K562 (cell line): Measurements from ENCODE around the gene EXTL1. TPM values are rescaled to one million over a fixed set of nuclear protein-coding genes. Genes with fewer than 3 reads are reported as not detected.

Source experiments
- ARNT ChIP-seq, 2 experiments: fragments of 450-650 bp; IDR thresholded peaks; 2 replicates each; pipeline ENCODE4 v1.6.1; 2016; ENCODE audit warnings: mild to moderate bottlenecking in 1 of 2
- CBFA2T2 ChIP-seq: fragments of 450-650 bp; conservative IDR thresholded peaks from 2 replicates; pipeline ENCODE4 v1.6.1; 2017; ENCODE audit warnings: mild to moderate bottlenecking
- ESRRA ChIP-seq: fragments of 450-650 bp; IDR thresholded peaks from 2 replicates; pipeline ENCODE4 v1.6.1; 2014; ENCODE audit warnings: low read depth, mild to moderate bottlenecking, moderate library complexity, borderline replicate concordance
- FIP1L1 ChIP-seq: fragments of 200-400 bp; formaldehyde crosslinking; IDR thresholded peaks from 2 replicates; pipeline ENCODE4 v1.6.1; 2018; ENCODE audit warnings: mild to moderate bottlenecking, low read depth, low read length; ENCODE audit not compliant: poor library complexity, severe bottlenecking
- FOSL1 ChIP-seq: fragments of 200-800 bp; sonication (Bioruptor generic); conservative IDR thresholded peaks from 2 replicates; pipeline ENCODE4 v1.6.1; 2016; ENCODE audit warnings: missing genetic modification characterization, missing compliant biosample characterization
- FOXA3 ChIP-seq, 2 experiments: fragments of 450-650 bp in 1 of 2; sonication (generic) in 1 of 2; formaldehyde crosslinking; IDR thresholded peaks in 1 of 2; conservative IDR thresholded peaks in 1 of 2; 2 replicates each; pipeline versions ENCODE4 v1.4.0 to v1.8.0; 2020 to 2022; ENCODE audit warnings: mild to moderate bottlenecking in 2 of 2, missing genetic modification reagents in 1 of 2
- GATAD2B ChIP-seq: fragments of 450-650 bp; IDR thresholded peaks from 2 replicates; pipeline ENCODE4 v1.6.1; 2017; ENCODE audit warnings: mild to moderate bottlenecking, borderline replicate concordance
- MTF1 ChIP-seq: fragments of 250-450 bp; sonication (Bioruptor Pico); IDR thresholded peaks from 2 replicates; pipeline ENCODE4 v1.9.0; 2021; ENCODE audit warnings: moderate library complexity, mild to moderate bottlenecking, inconsistent platforms, borderline replicate concordance
- RB1 ChIP-seq: fragments of 450-650 bp; IDR thresholded peaks from 2 replicates; pipeline ENCODE4 v1.6.1; 2017; ENCODE audit warnings: low read depth, mild to moderate bottlenecking
- RBM22 ChIP-seq: fragments of 200-400 bp; formaldehyde crosslinking; IDR thresholded peaks from 2 replicates; pipeline ENCODE4 v1.6.1; 2018; ENCODE audit warnings: low read length, low read depth; ENCODE audit not compliant: poor library complexity, severe bottlenecking
- RCOR1 ChIP-seq, 2 experiments: IDR thresholded peaks; 2 replicates each; pipeline ENCODE4 v1.6.1; 2012; ENCODE audit warnings: low read depth in 2 of 2, low read length in 2 of 2, borderline replicate concordance in 1 of 2, improper control_type of control experiment in 1 of 2
- TAF7 ChIP-seq: fragments of 450-650 bp; IDR thresholded peaks from 2 replicates; pipeline ENCODE4 v1.6.1; 2016; ENCODE audit warnings: missing genetic modification characterization, missing compliant biosample characterization
- TEAD2 ChIP-seq: fragments of 450-650 bp; IDR thresholded peaks from 2 replicates; pipeline ENCODE4 v1.6.1; 2016; ENCODE audit warnings: missing genetic modification characterization, control low read depth, missing compliant biosample characterization
- THRA ChIP-seq: fragments of 450-650 bp; IDR thresholded peaks from 2 replicates; pipeline ENCODE4 v1.6.1; 2017; ENCODE audit warnings: mild to moderate bottlenecking, moderate library complexity
- ZBED1 ChIP-seq: IDR thresholded peaks from 2 replicates; pipeline ENCODE4 v1.6.1; 2014
- ZBTB17 ChIP-seq: fragments of 450-650 bp; formaldehyde crosslinking; IDR thresholded peaks from 2 replicates; pipeline ENCODE4 v1.4.0; 2020; ENCODE audit warnings: mild to moderate bottlenecking
- ZNF184 ChIP-seq: sonication (generic); formaldehyde crosslinking; IDR thresholded peaks from 2 replicates; pipeline ENCODE4 v1.5.0; 2020; ENCODE audit warnings: missing genetic modification reagents
- ZNF224 ChIP-seq: sonication (generic); formaldehyde crosslinking; IDR thresholded peaks from 2 replicates; pipeline ENCODE4 v1.8.0; 2022; ENCODE audit warnings: mild to moderate bottlenecking, missing genetic modification reagents
- ZNF318 ChIP-seq, 2 experiments: fragments of 450-650 bp; IDR thresholded peaks; 2 replicates each; pipeline ENCODE4 v1.6.1; 2016; ENCODE audit warnings: mild to moderate bottlenecking in 2 of 2, borderline replicate concordance in 1 of 2, low read depth in 1 of 2, moderate library complexity in 1 of 2
- ZNF507 ChIP-seq: conservative IDR thresholded peaks from 2 replicates; pipeline ENCODE4 v1.6.1; 2017; ENCODE audit warnings: missing genetic modification characterization, missing compliant biosample characterization
- polyA plus RNA-seq, 8 experiments: library from polyadenylated mRNA; depleted of rRNA in 4 of 8; stranded (reverse) in 5 of 8; unstranded in 3 of 8; fragments of >200 nt; fragmentation: Nextera tagmentation in 2 of 8; fragmentation: Illumina TruSeq in 1 of 8; extraction: Ambion mirVana in 2 of 8; extraction: Trizol in 1 of 8; gene quantifications; 2 replicates each; pipeline versions ENCODE4 v1.2.1 to v1.2.3, GENCODE V29; 2011 to 2014; ENCODE audit warnings: inconsistent platforms in 1 of 8, missing spikeins in 1 of 8
- total RNA-seq, 7 experiments: library from RNA; depleted of rRNA in 6 of 7; stranded (reverse); fragments of >200 nt in 6 of 7; fragmentation: Illumina TruSeq in 2 of 7; extraction: Trizol in 2 of 7; gene quantifications; 2 replicates each; pipeline versions ENCODE4 v1.2.1 to v1.2.3, GENCODE V29; 2011 to 2021; ENCODE audit warnings: low replicate concordance in 1 of 7

EXTL1 gene
- total and polyA plus RNA-seq, 9 of the 15 experiments (the other 6 are each of a cell fraction or from before 2014, with no cell fraction given): 0.04 to 0.23 (median 0.08) TPM; not detected in 3

DNA sequence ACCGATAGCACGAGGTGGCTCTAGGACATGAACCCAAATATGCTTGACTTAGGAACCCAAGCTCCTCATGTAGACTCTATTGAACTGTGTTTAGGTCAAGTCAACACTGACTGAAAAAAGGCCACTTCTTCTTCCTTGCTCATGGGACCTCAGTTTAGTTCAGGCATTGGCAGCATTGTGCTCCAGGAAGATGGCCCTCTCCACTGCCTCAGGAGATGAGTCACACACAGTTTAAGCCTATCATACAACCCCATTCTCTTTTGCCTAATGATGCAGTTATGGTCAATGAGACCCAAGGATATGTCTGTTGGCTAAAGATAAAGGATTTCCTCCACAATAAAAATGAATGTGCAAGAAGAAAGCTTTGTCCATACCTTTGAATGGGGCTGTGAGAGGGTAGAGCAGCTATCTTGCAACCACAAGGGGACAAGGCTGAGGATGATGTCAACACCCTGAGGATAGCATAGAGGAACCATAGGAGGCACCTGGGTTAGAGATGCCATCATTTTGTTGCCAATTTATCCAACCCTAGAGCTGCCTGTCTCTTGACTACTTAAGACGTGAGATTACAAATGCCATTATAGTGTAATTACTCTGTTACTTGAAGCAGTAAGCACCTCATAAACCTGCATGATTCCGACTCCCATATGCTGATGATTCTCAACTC, 48.9 kb downstream of the EXTL1 start (continued):
- peak in 1 of 2 experiments; percentile 66; a peak in 1 of 4 replicates for TF ChIP-seq ZNF318 (IDR thresholded peaks at IDR 0.05; ENCODE audit: borderline replicate concordance in 1 of 2, low read depth in 1 of 2)
- TF ChIP-seq ZBED1: peak; percentile 87; the same call in 1 of the 2 replicates
- TF ChIP-seq FOSL1 (tag): peak; percentile 99
- no peak for TF ChIP-seq ZNF507 (tag)
- TF ChIP-seq RBM22: no peak
- TF ChIP-seq THRA: no peak
- no peak for TF ChIP-seq ZNF224 (CRISPR knock-in tag)
- TF ChIP-seq RB1: no peak
- no peak for TF ChIP-seq ZNF184 (CRISPR knock-in tag)
- no peak for TF ChIP-seq FIP1L1
- no peak for TF ChIP-seq TEAD2 (tag)
- TF ChIP-seq FOXA3 (CRISPR knock-in tag; conservative IDR thresholded peaks at IDR 0.05 in 1 of 2, IDR thresholded peaks at IDR 0.05 in 1 of 2): peak in 1 of 2 experiments; percentile 3; a peak in 2 of 4 replicates
- no peak; the same call in 1 of the 2 replicates for TF ChIP-seq ZBTB17 (CRISPR knock-in tag)
- 0 out of 2 replicates have a peak, but pooled peaks have one; percentile 25 for TF ChIP-seq TAF7
- peak; percentile 90 to 97 for TF ChIP-seq RCOR1 (IDR thresholded peaks at IDR 0.05; ENCODE audit: borderline replicate concordance in 1 of 2, low read depth in 2 of 2, low read length in 2 of 2)
- TF ChIP-seq GATAD2B: peak; percentile 57; the same call in 1 of the 2 replicates
- peak; percentile 96 to 98 for TF ChIP-seq ARNT (IDR thresholded peaks at IDR 0.05)
- TF ChIP-seq ESRRA: peak; percentile 81; the same call in 1 of the 2 replicates
- TF ChIP-seq MTF1 (CRISPR knock-in tag): no peak
- TF ChIP-seq CBFA2T2: peak; percentile 99
